Measurements from ENCODE around the gene USP48.
"Not testable (repeated sequence)": the region's sequence is repeated elsewhere in the genome, so short reads cannot be mapped to it uniquely, and the experiment has no call there.

The USP48 gene

DNA sequence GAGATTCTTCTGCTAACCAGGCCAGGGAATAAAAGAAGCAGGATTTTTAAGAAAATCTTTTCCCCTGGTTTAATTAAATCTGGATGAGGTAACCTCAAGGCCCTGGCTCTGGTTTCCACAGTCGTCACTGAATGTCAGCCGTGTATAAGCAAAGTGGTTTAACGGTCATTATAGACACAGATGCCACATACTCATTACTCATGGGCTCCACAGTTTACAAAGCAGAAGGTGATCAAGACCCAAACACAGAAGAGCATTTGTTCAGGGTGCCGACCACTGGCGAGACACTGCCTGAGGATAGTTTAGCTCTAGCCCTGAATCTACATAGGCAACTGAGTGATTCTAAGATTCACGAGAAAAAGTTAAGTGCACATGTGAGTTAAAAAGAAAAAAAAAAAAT, 86.0 kb downstream of the USP48 start:
- no peak for DNase-seq (ENCODE audit: low read depth)

DNA sequence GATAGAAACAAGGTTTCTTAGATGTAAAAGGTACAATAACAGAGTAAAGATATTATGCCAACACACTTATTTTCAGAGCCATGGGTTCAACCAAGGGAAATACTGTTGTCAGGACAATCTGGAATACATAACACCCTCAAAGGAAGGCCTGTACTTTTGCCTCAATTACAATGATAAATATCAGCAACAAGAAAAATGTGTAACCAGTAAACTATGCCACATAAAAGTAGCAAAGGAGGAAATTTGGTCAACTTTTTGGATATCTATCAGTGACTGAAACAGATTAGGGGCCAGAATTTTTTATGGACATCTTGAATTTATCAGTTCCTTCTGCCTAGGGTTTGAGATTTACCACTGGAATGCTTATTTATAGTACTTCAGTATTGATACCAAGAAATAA, 89.2 kb downstream of the USP48 start:
- no peak for DNase-seq (ENCODE audit: low read depth)

DNA sequence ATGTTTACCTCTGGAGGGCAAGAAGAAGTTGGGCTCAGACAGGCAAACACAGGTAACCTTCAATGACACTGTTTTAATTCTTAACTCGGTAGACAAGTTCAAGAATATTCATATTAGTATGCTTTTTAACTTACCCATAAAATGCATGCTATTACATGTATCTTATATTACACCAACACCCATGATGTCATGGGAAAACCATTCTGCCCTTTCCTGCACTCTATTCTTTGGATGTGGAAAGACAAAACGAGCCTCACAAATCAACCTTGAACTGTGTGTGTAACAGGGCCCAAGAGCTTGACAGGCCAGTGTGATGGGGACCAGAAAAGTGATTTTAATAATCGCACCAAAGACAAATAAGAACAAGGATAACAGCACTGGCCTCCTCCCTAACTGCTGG, 91.2 kb downstream of the USP48 start:
- no peak for DNase-seq (ENCODE audit: low read depth)

DNA sequence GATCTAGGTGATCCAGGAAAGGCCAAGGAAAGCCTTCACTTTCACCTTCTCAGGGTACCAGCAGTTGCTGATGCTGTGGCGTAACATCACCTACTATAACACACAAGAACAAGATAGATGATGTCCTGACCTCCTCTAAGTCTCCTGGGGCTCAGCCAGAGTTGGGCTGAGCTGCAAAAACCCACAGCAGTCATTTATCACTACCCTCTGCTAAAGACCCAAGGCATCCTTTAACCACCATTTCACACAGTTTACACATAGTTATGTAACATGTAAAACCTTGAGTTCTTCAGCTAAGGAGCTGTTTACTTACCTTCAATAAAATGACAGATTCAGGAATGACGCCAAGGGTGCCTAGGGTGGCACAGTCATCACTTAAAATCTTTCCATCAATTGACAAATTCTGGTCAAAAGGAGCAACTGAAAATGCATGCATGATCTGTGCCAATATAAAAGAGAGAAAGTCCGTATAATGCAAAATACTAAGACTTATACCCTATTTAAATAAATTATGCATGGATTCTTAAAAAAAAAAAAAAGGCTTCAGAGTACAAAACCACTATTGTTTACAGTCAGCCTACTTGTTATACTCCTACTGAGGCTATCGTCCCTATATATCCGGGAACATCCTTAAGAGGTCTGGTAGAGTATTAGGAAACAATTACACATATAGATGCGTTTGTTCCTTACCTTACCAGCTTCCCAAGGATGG, 93.1 kb downstream of the USP48 start:
- DNase-seq (ENCODE audit: low read depth), result no peak

DNA sequence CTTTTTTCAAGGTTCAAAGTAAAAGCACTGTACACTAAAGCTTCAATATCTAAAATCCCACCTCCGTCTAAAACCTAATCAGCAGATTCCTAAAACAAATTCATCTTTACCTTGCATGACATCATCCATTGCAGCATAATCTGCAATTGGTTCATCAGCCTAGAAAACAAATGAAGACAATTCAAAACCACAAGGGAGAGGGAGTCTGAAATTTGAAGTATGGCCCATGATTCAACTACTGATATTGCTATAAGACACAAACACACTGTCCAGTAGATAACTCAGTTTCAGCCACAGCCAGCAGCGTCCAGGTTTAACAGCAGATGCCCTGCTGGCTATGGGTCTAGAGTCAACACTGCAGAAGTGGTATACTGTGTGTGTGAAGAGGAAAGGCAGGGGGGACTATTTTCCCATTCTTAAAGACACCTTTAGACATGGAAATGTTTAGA, 95.8 kb downstream of the USP48 start:
- DNase-seq (ENCODE audit: low read depth), result no peak

DNA sequence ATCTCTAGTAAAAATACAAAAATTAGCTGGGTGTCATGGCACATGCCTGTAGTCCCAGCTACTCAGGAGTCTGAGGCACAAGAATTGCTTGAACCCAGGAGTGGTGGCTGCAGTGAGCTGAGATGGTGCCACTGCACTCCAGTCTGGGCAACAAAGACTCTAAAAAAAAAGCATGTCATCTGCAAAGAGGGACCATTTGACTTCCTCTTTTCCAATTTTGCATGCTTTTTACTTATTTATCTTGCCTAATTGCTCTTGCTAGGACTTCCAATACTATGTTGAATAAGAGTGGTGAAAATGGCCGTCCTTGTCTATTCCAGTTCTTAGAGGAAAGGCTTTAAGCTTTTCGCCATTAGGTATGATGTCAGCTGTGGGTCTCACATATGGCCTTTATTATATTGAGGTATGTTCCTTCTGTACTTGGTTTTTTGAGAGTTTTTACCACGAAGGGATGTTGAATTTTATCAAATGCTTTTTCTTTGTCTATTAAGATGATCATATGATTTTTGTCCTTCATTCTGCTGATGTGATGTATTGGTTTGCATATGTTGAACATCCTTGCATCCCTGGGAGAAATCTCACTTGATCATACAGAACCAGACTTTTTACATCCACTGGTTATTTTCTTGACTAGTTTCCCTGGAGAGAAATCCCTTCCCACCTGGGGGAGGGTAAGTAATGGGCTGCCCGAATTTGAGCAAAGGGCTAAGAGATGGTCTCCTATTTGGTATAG, 96.8 kb downstream of the USP48 start:
- no peak for DNase-seq (ENCODE audit: low read depth)

DNA sequence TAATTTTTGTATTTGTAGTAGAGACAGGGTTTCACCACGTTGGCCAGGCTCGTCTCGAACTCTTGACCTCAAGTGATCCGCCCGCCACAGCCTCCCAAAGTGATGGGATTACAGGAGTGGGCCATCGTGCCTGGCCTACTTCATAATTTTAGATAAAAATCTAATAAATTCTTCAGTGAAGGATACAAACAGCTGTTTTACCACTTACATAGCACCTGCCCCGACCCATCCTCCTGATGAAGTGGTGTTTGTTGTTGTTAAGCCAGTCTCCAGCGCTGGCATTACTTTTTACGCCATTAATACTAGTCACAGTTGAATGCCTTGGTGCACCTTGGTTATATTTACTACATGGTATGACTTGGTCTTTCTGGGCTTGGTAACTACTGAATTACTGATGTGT, 101.5 kb downstream of the USP48 start:
- DNase-seq (ENCODE audit: low read depth), result no peak

DNA sequence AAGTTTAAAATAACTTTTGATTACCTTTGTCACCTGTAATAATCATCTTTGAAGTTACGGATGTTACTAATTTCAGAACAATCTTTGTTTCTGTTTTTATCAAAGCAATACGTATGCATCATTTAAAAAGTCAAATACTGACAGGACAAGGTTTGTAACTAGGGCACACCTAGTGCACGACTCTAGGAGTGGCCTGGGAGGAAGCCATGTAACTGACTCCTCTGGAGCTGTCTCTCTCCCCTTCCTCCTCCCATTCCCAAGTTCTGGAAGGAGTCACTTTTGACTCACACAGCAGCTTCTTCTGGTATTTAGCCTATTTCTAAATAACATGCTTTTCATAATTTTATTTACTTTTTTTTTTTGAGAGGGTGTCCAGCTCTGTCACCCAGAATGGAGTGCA, 102.0 kb downstream of the USP48 start:
- DNase-seq (ENCODE audit: low read depth), result no peak

DNA sequence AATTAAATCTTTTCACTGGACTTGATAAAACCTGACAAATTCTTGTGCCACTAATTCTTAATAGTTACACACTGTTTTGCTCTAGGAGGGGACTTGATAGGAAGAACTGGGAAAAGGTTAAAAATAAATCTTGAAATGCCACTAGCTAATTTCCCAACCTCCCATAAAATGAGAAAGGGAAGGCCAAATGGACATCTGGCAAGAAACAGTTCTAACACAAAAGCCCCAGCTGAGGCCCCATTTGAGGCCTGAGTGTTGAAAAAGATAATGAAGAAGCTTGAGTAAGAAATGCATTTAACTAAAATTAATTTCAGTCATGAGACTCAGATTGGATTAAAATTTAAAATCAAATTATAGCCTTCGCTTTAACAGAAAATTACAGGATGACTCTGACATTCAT, 102.6 kb downstream of the USP48 start:
- no peak for DNase-seq (ENCODE audit: low read depth)

DNA sequence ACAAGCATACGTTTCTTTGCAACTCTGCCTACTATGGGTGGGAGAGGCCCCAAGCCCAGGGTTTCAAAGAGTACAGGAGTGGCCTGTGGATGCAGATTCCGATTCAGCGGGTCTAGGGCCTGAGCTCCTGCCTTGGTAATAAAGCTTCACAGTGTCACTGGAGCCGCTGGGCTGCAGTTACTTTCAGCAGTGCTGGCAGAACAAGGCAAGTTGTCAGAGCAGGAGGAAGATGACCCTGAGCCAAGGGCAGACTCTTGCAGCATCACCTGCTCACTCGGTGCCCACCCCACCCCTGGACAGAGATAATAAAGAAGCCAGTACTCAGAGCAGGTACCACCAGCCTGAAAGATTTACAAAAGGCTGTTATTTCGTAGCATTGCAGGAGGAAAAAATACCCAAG, 105.8 kb downstream of the USP48 start:
- no peak for DNase-seq (ENCODE audit: low read depth)

DNA sequence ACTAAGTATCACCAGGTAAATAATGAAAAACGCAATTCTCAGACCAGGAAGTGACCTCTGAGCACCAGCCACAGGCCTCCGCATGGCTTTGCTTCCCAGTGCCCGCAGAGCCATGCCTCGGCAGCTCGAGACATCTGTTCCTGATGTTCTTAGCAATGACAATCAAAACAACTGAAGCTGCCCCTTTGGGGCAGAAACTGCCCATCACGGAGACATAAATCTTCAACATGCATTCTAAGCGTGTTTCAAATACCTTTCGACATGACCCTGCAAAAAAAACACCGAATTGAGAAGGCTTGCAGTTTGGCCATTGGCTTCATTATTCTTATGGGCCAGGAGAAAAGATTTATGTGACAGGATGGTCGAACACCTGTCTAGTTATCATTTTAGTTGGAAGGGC, 108.0 kb downstream of the USP48 start:
- DNase-seq (ENCODE audit: low read depth), result no peak

DNA sequence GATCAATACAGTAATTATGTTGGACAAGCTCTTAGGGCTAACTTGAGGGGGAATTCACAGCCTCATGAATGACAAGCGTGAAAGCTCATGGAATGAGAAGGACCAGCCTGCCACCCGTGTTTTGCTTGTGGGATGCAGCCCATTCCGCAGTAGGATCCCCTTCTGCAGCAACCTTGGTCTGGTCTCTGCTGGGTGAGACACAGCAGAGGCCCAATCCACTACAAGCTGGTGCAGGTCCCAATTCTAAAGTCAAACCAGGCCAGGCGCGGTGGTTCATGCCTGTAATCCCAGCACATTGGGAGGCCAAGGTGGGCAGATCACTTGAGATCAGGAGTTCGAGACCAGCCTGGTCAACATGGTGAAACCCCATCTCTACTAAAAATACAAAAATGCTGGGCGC, 109.1 kb downstream of the USP48 start:
- DNase-seq (ENCODE audit: low read depth), result not testable (repeated sequence)

DNA sequence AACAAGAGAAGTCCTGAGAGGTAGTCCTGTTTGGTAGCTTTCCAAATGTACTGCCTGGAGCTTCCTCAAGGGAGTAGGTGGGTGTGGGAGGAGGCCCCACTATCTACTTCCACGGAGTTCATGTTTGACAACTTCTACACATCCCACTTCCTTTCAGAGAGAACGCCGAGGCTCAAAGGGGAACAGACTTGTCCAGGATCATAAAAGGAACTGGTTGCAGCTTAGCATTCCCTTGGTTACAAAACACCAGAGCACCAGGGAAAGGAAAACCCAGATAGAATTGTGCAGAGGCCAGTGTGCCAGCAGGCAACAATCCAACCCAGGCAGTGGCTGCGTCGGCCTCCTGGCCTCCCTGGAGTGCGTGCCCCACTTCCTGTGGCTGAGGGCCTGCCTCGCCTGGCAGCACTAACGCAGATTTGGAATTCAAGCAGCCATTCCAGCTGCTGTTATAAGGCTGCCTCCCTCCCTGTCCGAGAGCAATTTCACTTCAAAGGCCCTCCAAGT, 109.6 kb downstream of the USP48 start:
- peak; percentile 78 for DNase-seq (ENCODE audit: low read depth)

DNA sequence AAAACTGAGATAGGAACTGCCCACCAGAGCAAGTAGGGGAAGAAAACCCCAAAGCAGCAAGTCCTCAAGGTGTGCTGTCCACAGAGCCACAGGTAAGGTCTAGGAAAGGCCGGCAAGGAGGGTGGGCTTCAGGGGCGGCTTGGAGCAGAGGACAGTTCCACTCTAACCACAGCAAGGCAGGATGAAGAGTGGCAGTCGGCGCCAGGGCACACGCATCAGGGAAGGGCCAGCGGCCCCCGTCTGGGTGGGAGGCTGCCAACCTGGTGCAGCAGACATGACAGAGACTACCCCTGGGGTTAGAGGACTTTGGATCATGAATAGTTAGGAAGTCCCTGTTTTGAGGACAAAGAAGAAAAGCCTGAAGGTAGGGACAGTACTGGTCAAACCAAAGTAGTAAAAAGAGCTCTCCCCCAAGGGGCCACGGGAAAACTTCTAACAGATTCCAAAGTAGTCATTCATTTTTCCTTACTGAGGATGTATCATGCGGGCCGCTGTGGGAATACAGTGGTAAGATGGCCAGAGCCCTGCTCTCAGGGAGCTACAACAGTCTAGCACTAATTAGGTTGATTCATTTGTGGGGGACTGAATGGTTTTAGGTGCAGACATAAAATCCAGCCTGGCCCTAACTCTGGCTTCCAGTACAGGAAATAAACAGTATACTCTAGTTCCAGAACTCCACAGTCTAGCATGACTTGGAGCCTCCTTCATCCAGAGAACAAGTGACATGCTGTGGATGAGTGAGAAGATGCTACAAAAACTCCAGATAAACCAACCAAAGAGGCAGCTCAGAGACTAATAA, 110.3 kb downstream of the USP48 start:
- no peak for DNase-seq (ENCODE audit: low read depth)

DNA sequence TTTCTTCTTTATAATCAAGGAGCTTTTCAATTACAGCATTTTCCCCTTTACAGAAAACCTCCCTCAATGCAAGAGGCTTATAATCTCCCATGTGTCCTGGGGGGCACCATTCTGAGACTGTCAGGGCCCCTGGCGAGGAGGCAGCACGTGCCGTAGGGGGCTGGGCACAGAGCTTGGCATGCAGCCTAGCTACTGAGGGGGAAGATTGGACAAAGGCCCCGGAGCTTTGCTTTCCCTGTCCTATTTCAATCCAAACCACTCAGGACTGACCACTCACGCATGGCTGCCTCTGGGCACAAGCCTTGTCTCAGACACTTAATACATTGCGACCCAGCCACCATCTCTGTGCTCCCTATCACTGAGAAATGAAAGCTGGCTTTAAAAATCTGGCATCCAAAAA, 111.0 kb downstream of the USP48 start:
- no peak for DNase-seq (ENCODE audit: low read depth)

DNA sequence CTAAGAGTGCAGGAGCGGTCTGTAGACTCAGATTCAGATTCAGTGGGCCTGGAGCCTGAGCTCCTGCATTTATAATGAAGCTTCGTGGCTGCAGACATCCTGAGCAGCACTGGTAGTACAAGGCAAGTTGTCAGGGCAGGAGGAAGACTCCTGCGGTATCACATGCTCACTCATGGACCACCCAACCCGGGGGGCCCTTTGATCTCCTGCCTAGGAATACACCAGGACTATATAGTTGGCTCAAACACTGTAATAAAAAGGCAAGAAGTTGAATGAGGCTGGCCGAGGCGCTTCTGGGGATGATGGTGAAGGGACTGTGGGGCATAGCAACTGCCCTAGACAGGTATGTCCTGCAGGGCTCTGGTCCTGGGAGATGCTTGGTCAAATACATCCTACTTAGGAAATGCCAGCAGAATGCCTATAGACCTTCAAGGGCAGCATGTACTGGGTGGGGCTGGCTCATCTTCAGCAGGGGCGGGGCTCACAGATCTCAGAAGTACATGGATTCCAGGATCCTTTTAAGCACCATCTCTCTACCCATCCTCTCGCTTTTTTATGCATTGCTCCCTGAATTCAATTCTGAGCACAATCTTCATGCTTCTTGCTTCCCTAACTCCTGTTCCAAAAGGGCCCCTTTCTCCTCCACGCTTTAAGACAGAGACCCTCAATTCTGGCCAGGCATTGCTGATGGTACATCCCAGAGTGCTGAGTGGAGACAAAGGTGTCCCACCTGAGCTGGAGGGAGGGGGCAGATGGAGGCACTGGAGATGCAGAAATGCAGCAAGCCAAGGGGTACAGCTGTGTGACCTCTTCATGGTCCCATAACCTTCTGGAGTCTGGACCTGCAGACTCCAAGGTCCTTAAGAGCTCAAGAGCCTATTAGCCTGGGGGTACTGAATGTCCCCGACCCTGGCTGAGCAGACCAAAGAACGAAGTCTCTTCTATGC, 111.7 kb downstream of the USP48 start:
- no peak for DNase-seq (ENCODE audit: low read depth)

DNA sequence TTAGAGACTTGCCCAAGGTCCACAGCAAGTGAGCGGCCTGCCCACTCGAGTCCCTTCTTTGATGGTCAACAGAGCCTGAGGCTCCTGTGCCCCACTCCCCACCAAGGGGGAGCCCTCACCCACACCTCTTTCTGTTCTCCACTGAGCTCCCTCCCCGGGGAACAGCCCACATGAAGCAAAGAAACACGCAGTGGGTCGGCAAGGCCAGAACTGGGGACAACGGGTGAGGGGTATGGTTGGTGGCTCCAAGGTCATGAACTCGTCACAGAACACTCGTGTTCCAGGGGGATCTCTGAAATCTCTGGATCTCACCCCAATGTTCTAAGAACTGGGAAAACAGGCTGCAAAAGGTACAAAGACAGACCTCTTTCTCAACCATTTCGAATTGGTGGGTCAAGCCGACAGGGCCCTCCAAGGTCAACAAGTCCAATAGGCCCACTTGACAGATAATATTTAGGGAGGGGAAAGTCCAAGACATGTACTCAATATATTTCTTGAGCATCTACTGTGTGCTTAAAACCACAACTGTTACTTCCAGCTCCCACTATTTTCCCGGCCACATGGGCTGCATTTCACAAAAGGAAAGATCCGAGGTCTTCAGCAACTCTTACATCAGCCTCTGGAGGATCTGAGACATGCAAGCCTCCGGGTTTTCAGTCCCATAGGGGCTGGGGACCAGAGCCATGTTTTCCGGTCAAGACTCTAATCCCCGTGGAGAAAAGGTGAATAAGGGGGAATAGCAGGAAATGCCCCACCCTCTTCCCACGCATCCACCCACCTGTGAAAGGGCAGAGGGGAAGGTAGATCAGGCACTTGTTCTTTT, 112.7 kb downstream of the USP48 start:
- no peak for DNase-seq (ENCODE audit: low read depth)

DNA sequence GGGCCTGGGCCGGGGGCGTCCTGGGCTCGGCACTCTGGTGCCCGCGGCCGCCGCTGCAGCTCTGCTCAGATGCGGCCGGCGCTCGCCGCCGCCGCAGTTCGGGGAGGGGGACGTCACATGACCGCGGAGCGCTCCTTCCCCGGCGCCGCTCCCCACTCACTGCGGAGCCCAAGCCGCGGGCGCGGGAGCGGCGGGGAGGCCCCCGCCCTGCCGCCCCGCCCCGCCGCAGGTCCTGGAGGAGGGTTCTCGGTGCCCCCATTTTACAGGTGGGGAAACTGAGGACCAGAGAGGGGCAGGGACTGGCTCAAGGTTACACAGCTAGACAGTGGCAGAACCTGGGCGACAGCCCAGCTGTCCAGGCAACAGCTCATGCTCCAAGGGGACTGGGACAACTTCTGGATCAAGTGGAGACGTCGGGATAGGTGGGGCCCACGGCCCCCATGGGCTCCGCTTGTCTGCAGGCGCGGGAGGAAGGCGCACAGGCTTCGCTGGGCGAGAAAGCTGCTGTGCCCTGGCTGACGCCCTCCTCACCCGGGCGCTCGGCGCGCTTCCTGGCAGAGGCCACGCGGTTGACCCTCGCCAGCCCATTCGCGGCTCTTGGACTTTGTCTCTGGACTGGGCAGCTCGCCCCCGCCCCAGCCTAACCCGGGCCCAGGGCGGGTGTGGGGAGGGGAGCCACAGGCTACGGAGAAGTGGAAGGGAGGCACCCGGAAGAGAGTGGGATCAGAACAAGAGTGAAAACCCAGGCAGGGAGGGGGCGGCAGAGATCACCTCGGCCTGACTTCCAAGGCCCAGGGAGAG, 113.5 kb downstream of the USP48 start, which contains the start of gene RAP1GAP:
Gene RAP1GAP, minus strand, starts transcription at position 100 of the 801 bp plus-strand sequence. CDS start 49,325 bp downstream, outside the sequence.
- no peak for DNase-seq (ENCODE audit: low read depth)

DNA sequence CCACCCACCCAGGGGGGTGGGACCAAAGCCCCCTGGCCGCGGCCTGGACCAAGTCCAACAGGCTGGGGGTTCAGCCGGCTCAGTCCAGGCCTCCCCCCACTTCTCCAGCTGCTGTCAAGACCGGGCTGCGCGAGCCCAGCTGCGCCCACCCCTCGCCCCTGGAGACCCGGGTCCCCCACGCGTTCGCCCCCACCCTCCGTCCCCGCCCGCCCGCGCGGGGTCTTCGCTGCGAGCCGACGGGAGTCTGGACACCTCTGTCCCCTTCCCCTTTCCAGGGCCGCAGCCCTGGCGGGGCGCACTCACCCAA, 114.0 kb downstream of the USP48 start:
- DNase-seq (ENCODE audit: low read depth), result no peak

Data from fibroblast of the conjunctiva (primary cell).